ENCODE results near the gene CSAG1. TPM values are rescaled to one million over a fixed set of nuclear protein-coding genes. Genes with fewer than 3 reads are reported as not detected.

The CSAG1 gene, protein sequence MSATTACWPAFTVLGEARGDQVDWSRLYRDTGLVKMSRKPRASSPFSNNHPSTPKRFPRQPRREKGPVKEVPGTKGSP
- total RNA-seq (ENCODE audit: low replicate concordance), result not detected in 2 replicates

DNA sequence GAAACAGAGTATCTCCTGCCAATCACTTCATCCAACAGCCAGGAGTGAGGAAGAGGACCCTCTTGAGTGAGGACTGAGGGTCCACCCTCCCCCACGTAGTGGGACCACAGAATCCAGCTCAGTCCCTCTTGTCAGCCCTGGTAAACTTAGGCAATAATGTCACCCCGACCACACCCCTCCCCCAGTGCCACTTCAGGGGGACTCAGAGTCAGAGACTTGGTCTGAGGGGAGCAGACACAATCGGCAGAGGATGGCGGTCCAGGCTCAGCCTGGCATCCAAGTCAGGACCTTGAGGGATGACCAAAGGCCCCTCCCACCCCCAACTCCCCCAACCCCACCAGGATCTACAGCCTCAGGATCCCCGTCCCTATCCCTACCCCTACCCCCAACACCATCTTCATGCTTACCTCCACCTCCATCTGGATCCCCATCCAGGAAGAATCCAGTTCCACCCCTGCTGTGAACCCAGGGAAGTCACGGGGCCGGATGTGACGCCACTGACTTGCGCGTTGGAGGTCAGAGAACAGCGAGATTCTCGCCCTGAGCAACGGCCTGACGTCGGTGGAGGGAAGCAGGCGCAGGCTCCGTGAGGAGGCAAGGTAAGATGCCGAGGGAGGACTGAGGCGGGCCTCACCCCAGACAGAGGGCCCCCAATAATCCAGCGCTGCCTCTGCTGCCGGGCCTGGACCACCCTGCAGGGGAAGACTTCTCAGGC lies at the start of gene CSAG1, which contains the start of gene MAGEA12:
TSS of gene CSAG1 (minus strand) at position 461 of the 715 bp plus-strand sequence. CDS start 1,261 bp downstream, outside the sequence.
TSS of gene MAGEA12 (plus strand) at position 497 of the 715 bp plus-strand sequence. CDS start 2,405 bp downstream, outside the sequence.

DNA sequence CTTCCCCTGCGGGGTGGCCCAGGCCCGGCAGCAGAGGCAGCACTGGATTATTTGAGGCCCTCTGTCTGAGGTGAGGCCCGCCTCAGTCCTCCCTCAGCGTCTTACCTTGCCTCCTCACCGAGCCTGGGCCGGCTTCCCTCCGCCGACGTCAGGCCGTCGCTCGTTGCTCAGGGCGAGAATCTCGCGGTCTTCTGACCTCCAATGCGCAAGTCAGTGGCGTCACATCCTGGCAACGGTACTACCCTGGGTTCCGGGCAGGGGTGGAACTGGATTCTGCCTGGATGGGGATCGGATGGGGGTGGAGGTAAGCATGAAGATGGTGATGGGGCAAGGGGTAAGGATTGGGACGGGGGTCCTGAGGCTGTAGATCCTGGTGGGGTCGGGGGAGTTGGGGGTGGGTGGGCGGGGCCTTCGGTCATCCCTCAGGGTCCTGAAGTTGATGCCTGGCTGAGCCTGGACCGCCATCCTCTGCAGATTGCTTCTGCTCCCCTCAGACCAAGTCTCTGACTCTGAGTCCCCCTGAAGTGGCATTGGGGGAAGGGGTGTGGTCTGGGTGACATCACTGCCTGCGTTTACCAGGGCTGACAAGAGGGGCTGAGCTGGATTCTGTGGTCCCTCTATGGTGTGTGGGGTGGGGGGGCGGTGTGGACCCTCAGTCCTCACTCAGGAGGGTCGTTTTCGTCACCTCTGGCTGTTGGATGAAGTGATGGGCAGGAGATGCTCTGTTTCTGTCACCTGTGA lies 36.2 kb upstream of the CSAG1 start, which contains the start of gene MAGEA6:
TSS of gene MAGEA6 (minus strand) at position 141 of the 741 bp plus-strand sequence. CDS start 2,039 bp downstream, outside the sequence.

DNA sequence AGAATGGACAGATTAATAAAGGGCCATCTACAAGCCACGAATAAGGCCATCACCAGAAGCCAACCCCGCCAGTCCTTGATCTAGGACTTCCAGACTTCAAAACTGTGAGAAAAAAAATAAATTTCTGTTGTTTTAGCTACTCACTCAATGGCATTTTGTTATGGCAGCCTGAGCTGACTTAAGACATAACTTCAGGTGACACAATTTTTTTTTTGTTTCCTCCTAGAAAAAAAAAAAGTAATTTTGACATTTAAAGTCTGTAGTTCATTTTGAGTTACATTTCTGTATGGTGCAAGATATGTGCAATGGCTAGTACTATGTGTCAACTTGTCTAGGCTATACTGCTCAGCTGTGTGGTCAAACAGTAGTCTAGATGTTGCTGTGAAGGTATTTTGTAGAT lies 25.4 kb upstream of the CSAG1 start, which contains the start of gene CSAG3:
TSS of gene CSAG3 (plus strand) at position 301 of the 400 bp plus-strand sequence.

DNA sequence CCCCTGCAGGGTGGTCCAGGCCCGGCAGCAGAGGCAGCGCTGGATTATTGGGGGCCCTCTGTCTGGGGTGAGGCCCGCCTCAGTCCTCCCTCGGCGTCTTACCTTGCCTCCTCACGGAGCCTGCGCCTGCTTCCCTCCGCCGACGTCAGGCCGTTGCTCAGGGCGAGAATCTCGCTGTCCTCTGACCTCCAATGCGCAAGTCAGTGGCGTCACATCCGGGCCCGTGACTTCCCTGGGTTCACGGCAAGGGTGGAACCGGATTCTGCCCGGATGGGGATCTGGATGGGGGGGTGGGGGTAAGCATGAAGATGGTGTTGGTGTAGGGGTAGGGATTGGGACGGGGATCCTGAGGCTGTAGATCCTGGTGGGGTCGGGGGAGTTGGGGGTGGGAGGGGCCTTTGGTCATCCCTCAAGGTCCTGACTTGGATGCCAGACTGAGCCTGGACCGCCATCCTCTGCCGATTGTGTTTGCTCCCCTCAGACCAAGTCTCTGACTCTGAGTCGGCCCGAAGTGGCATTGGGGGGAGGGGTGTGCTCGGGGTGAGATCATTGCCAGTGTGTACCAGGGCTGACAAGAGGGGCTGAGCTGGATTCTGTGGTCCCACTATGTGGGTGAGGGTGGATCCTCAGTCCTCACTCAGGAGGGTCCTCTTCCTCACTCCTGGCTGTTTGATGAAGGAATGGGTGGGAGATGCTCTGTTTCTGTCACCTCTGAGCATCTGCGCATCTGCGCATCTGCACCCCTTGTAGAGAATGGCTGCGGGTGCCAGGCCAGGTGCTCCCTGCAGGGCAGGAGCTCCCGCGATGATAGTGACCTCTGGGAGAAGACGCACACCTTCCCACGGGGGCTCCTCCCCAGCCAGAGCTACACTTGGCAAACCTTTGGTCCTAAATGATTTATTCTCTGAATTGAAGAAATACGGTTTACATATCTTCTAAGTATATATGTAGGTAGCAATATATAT lies 20.4 kb upstream of the CSAG1 start, which contains the start of gene MAGEA2:
TSS of gene MAGEA2 (minus strand) at position 157 of the 965 bp plus-strand sequence. CDS start 2,479 bp downstream, outside the sequence.

DNA sequence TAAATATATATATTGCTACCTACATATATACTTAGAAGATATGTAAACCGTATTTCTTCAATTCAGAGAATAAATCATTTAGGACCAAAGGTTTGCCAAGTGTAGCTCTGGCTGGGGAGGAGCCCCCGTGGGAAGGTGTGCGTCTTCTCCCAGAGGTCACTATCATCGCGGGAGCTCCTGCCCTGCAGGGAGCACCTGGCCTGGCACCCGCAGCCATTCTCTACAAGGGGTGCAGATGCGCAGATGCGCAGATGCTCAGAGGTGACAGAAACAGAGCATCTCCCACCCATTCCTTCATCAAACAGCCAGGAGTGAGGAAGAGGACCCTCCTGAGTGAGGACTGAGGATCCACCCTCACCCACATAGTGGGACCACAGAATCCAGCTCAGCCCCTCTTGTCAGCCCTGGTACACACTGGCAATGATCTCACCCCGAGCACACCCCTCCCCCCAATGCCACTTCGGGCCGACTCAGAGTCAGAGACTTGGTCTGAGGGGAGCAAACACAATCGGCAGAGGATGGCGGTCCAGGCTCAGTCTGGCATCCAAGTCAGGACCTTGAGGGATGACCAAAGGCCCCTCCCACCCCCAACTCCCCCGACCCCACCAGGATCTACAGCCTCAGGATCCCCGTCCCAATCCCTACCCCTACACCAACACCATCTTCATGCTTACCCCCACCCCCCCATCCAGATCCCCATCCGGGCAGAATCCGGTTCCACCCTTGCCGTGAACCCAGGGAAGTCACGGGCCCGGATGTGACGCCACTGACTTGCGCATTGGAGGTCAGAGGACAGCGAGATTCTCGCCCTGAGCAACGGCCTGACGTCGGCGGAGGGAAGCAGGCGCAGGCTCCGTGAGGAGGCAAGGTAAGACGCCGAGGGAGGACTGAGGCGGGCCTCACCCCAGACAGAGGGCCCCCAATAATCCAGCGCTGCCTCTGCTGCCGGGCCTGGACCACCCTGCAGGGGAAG lies 19.4 kb downstream of the CSAG1 start, which contains the start of gene MAGEA2B:
TSS of gene MAGEA2B (plus strand) at position 814 of the 973 bp plus-strand sequence. CDS start 2,479 bp downstream, outside the sequence.

DNA sequence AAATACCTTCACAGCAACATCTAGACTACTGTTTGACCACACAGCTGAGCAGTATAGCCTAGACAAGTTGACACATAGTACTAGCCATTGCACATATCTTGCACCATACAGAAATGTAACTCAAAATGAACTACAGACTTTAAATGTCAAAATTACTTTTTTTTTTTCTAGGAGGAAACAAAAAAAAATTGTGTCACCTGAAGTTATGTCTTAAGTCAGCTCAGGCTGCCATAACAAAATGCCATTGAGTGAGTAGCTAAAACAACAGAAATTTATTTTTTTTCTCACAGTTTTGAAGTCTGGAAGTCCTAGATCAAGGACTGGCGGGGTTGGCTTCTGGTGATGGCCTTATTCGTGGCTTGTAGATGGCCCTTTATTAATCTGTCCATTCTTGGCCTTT lies 24.3 kb downstream of the CSAG1 start, which contains the start of gene CSAG2:
TSS of gene CSAG2 (minus strand) at position 101 of the 400 bp plus-strand sequence. CDS start 161 bp downstream, outside the sequence.

DNA sequence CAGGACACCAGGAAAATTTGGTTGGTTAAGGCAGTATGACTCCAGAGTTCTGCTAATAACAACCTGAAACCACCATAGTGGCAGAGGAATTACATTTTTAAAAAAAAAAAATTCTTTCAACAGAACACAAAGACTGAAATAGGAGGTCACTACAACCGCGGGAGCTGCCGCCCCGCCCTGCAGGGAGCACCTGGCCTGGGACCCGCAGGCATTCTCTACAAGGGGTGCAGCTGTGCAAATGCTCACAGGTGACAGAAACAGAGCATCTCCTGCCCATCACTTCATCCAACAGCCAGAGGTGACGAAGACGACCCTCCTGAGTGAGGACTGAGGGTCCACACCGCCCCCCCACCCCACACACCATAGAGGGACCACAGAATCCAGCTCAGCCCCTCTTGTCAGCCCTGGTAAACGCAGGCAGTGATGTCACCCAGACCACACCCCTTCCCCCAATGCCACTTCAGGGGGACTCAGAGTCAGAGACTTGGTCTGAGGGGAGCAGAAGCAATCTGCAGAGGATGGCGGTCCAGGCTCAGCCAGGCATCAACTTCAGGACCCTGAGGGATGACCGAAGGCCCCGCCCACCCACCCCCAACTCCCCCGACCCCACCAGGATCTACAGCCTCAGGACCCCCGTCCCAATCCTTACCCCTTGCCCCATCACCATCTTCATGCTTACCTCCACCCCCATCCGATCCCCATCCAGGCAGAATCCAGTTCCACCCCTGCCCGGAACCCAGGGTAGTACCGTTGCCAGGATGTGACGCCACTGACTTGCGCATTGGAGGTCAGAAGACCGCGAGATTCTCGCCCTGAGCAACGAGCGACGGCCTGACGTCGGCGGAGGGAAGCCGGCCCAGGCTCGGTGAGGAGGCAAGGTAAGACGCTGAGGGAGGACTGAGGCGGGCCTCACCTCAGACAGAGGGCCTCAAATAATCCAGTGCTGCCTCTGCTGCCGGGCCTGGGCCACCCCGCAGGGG lies 35.3 kb downstream of the CSAG1 start, which contains the start of gene MAGEA3:
TSS of gene MAGEA3 (plus strand) at position 843 of the 980 bp plus-strand sequence. CDS start 2,039 bp downstream, outside the sequence.

Other genes with a start within 250 kb of the CSAG1 start
- gene GABRQ, start 95.8 kb downstream of the CSAG1 start, total RNA-seq (ENCODE audit: low replicate concordance), result not detected in 2 replicates
- gene MAGEA3, start 34.9 kb downstream of the CSAG1 start, total RNA-seq (ENCODE audit: low replicate concordance), result 0.15 TPM in 1 of 2 replicates, not detected in the other
- gene CSAG2, start 24.4 kb downstream of the CSAG1 start, total RNA-seq (ENCODE audit: low replicate concordance), result not detected in 2 replicates
- gene MAGEA2B, start 19.1 kb downstream of the CSAG1 start, total RNA-seq (ENCODE audit: low replicate concordance), result not detected in 2 replicates
- gene MAGEA12, start within 50 bp of the CSAG1 start, total RNA-seq (ENCODE audit: low replicate concordance), result 0.08 TPM in 1 of 2 replicates, not detected in the other
- not detected in 2 replicates for gene MAGEA2, start 20.1 kb upstream of the CSAG1 start, total RNA-seq (ENCODE audit: low replicate concordance)
- not detected in 2 replicates for gene CSAG3, start 25.5 kb upstream of the CSAG1 start, total RNA-seq (ENCODE audit: low replicate concordance)
- gene MAGEA6, start 36.0 kb upstream of the CSAG1 start, total RNA-seq (ENCODE audit: low replicate concordance), result not detected in 2 replicates
- gene CETN2, start 97.0 kb upstream of the CSAG1 start, total RNA-seq (ENCODE audit: low replicate concordance), result 19.0 and 31.3 TPM in 2 replicates
- 13.9 and 18.9 TPM in 2 replicates for gene NSDHL, start 97.3 kb upstream of the CSAG1 start, total RNA-seq (ENCODE audit: low replicate concordance)
- 0.35 and 22.0 TPM in 2 replicates for gene ZNF185, start 164.3 kb upstream of the CSAG1 start, total RNA-seq (ENCODE audit: low replicate concordance)